ENCODE measurements around the gene TPSB2.
"Not testable (repeated sequence)": the region's sequence is repeated elsewhere in the genome, so short reads cannot be mapped to it uniquely, and the experiment has no call there.

Gene TPSB2

DNA sequence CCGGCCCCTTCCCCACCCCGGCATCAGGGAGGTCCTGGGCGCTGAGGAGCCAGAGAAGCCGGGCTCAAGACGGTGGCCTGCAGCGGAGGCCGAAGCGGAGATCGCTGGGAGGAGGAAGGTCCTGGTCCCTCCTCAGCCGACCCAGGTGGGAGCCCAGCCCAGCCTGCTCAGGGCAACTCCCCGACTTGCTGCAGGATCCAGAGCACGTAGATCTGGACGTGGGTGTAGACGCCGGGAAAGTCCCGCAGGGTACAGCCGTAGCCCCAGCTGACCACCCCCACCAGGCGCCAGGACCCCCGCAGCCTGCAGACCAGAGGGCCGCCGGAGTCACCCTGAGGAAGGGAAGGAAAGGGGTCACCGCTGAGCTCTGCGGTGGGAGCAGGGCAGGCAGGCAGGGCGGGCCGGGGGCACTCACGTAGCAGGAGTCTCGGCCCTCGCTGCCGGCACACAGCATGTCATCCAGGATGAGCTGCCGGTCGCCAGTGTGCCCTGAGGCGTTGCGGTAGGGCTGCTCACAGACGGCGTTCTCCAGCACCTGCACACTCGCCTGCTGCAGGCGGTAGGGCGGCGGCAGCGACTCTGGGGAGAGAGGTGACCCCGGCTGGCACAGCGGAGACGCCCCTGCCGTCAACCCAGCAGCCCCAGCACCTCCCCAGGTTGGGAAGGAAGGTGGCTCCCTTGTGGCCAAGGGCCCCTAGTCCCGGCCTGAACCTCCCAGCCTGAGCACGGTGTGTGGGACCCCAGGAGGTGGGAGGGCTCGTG lies 31.3 kb upstream of the TPSB2 start:
- no peak for DNase-seq

DNA sequence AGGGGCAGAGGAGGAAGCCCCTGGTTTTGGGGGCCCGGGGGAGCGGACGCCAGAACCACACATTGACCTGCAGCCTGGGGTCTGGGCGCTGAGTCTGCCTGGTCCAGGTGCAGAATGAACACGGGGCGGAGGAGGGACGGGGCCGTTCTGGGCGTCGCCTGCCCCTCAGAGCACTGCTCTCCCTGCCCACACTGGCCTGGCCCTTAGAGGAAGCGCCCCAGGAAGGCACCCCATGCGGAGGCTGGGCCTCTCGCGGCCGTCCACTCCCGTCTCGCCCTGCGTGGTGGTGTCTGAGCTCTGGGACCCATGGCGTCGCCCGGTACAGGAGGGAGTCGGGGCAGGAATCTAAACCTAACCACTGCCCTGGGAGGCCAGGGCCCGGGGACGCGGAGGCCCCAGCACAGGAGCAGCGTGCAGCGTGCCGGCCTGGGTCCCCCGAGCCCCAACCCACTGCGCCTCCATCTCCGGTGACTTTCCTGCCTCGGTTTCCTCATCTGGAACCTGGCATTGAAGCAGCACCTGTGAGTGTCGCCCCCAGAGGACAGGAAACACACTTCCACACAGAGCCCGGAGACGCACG lies 30.2 kb upstream of the TPSB2 start:
- DNase-seq: no peak

DNA sequence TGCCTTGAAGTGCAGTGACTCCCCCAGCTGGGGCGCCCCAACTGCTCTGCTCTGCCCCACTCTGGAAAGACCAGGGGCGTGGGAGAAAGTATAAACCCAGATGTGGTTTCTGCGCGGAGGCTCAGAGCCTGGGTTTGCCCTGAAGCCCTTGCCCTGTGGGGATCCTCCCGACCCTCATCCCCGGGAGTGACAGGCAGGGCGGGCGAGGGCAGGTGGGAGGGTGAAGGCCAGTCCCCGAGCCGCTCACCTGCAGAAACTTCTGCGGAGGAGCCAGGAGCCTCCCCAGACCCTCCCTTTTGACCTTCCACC lies 29.7 kb upstream of the TPSB2 start:
- no peak for DNase-seq

DNA sequence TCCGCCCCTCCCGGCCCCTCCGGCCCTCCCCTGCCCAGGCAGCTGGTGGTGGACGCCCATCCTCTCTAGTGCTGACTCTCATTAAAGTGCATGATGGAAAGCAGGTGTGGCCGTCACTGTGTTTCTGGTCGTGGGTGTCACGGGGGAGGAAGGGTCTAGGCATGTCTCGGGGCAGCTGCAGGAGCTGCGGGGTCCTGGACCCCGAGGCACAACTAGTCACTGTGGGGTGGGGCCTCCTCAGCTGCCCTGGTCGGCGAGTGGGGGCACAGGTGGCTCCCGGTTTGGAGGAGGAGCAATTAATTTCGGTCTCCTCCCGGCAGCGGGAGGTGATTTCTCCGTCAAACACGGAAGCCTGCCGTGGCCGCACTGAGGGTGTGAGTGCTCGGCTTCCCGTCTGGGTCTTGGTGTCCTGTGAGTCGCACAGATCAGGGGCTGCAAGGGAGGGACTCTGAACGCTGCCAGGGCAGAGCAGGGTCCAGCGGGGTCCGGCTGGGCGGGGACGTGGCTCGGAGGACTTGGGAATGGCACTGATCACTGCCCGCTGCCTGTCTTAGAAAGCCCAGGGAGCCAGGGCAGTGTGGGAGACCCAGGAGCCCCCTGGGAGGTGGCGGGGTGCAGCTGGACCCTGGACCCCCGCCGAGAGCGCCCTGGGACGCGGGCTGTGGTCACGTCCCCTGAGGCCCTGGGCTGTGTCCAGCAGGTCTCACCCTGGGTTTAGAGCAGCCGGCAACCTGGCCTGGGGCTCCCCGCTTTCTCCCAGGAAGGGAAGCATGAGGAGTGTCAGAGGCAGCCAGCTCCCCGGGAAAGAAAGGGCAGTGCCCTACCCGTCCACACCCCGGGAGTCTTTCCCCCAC lies 29.1 kb upstream of the TPSB2 start:
- DNase-seq: peak; percentile 14

DNA sequence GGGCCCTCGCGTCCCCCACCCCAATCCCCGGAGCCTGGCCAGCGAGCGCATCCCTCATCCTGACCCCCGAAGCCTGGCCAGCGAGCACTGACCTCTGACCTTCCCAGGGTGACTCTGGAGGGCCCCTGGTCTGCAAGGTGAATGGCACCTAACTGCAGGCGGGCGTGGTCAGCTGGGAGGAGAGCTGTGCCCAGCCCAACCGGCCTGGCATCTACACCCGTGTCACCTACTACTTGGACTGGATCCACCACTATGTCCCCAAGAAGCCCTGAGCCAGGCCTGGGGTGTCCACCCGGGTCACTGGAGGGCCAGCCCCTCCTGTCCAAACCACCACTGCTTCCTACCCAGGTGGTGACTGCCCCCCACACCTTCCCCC lies 28.2 kb upstream of the TPSB2 start:
- no peak for DNase-seq

DNA sequence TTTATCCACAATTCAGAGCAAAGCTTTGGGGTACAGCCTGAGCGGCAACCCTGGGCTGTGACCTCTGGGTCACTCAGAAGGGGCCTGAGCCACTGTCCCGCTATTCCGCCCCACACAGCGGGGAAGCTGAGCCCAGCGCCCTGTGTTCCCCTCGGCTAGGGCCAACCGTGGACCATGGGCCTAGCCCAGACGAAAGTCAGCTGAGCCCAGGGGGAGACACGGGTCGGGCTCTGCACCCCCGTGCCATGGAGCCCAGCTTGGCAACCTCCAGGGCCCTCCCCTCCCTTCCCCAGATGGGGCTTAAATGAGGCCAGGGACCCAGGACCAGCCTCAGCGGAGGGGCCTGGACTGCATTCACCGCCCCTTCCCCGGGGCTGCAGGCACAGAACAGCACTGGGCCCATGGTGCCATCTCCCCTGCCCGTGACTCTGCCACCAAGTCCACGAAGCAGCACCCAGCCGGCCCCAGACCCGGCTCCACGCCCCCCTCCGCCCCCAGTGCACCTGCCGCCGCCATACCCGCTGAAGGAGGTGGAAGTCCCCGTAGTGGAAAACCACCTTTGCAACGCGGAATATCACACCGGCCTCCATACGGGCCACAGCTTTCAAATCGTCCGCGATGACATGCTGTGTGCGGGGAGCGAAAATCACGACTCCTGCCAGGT lies 27.7 kb upstream of the TPSB2 start:
- DNase-seq: no peak

DNA sequence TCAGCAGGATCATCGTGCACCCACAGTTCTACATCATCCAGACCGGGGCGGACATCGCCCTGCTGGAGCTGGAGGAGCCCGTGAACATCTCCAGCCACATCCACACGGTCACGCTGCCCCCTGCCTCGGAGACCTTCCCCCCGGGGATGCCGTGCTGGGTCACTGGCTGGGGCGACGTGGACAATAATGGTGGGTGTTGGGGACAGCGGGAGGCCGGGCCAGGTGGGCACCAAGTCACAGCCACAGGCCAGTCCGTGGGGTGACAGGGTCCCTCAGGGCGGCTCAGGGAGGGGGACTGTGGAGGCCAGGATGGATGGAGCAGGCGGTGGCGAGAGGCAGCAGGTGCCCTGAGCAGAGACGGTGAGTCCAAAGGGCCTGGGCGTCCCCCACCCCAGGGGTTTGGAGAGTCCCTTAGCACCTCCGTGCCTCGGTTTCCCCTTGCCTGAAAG lies 26.9 kb upstream of the TPSB2 start:
- DNase-seq: no peak

DNA sequence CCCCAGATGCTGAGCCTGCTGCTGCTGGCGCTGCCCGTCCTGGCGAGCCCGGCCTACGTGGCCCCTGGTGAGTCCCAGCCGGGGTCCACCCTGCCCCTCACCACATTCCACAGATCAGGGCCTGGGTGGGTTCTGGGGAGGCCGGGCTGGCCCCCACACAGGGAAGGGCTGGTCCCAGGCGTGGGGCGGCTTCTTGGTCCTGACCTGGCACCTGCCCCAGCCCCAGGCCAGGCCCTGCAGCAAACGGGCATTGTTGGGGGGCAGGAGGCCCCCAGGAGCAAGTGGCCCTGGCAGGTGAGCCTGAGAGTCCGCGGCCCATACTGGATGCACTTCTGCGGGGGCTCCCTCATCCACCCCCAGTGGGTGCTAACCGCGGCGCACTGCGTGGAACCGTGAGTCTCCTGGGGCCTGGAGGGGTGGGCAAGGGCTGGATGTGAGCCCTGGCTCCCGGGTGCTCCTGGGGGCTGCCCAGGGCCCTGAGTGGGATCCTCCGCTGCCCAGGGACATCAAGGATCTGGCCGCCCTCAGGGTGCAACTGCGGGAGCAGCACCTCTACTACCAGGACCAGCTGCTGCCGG lies 26.4 kb upstream of the TPSB2 start:
- DNase-seq: not testable (repeated sequence)

DNA sequence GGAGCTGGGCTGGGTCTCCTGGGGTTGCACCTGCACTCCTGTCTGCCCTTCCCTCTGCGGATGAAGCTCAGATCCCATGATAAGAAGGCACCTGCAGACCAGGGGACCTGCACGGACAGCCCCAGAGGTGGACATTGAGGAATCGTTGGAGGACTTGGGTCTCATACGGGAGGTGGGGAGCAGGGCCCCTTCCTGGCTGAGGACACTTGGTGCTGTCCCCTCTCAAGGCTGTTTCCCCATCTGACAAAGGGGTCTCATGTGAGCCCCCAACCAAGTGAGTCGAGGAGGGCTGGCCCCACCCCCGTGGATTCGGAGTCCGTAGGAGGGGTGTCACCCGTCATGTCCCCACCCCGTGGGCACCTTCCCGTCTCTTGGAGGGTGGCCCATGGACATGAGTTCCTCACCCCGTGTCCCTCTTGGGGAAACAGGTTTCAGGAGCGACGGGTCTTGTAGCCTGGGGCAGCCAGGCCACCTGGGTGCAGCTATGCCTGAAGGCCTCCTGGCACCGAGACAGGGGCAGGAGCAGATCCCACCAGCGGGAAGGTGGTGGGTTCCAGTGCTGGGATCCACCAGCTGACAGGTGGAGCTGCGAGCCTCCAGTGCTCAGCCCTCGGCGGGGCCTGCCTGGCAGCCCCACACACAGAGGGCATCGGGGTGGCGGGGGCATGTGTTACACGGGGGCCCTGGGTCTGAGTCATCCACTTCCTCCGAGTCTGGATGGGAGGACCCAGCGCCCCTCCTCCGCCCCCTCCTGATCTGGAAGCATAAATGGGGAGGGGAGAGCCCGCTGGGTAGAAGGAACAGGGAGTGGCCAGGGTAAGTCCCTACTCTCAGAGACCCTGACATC lies 25.5 kb upstream of the TPSB2 start, which contains the start of gene TPSD1:
TSS of gene TPSD1 (plus strand) at position 794 of the 847 bp plus-strand sequence. CDS start 212 bp downstream, outside the sequence.
- not testable (repeated sequence) for DNase-seq

DNA sequence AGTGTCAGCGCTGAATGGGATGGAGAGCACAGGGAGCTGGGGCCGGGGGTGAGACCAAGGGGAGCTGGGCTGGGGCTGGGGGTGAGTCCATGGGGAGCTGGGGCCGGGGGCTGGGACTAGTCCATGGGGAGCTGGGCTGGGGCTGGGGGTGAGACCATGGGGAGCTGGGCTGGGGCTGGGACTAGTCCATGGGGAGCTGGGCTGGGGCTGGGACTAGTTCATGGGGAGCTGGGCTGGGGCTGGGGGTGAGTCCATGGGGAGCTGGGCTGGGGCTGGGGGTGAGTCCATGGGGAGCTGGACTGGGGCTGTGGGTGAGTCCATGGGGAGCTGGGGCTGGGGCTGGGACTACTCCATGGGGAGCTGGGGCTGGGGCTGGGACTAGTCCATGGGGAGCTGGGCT lies 24.8 kb upstream of the TPSB2 start:
- not testable (repeated sequence) for DNase-seq

DNA sequence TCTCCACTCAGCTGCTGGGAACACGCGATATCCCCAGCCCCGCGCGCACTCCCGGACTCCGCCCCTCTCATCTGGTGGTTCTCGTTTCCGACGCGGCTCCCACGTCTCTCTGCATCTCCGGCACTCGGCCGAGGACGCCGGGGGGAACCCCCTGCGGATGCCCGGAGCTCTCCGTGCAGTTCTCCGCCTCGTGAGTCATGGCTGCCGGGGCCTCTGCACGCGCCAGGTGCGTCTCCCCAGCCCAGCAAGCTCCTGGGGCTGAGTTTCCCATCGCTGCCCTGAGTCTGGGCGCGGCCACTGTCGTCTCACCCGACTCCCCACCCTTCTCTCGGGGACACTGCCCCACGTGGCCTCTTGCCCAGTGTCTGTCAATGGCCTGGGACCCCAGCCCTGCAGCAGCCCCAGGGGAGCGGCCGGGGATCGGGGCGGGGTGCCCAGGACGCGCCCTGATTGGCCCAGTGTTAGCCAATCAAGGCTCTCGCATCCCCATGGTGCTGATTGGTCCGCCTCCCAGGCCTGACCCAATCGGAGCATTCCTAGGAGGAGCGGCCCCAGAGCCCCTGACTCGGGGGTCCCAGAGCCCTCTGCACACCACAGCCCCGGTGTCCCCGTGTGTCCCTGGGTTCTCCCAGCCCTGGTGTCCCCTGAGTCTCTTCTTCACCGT lies 23.8 kb upstream of the TPSB2 start:
- not testable (repeated sequence) for DNase-seq

DNA sequence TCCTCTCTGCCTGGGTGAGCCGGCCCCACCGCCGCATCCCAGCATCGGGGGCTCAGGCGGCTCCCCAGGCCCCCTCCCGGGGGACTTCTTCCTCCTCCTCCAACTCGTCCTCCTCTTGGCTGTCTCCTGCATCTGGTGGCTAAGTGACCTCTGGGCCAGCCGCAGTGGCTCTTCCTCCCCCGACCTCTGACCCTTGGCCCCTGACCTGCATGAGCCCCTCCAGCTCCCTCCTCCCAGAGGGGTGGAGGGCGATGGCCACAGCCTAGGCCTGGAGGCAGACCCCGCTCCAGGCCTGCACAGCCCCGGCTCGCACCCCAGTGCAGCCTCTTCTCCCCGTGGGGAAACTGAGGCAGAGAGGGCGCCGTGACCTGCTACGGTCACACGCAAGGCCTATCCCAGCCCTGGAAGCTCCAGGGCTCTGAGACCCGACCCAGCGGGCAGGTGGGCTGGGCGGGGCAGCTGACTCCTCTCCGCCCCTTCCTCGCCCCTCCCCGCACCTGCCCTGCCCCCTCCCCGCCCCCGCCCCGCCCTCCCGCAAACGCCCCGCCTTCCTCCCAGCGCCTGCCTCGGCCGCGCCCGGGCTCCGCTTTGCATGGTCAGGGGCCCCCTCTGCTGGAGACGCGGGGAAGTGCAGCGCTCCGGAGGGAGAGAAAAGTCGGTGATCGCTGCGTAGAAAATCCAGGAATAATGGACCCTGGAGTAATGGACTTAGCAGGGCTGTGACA lies 19.2 kb upstream of the TPSB2 start:
- not testable (repeated sequence) for DNase-seq

DNA sequence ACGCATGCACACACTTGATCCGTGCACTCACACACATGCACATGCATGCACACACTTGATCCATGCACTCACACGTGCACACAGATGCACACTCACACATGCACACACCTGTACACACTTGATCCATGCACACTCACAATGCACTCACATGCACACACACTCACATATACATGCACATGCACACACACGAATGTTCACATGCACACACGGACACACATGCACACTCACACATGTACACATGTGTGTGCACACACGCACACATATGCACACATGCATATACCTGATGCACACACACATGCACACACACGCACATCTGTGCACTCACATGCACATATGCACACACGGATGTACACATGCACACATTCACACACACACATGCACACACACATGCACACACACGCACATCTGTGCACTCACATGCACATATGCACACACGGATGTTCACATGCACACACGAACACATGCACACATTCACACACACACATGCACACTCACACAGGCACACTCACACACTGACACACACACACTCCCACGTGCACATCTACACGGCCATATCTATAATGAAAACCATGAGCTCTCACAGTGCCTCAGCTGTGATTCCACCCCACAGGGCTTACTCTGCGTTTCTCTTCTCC lies 18.0 kb upstream of the TPSB2 start:
- DNase-seq: not testable (repeated sequence)

DNA sequence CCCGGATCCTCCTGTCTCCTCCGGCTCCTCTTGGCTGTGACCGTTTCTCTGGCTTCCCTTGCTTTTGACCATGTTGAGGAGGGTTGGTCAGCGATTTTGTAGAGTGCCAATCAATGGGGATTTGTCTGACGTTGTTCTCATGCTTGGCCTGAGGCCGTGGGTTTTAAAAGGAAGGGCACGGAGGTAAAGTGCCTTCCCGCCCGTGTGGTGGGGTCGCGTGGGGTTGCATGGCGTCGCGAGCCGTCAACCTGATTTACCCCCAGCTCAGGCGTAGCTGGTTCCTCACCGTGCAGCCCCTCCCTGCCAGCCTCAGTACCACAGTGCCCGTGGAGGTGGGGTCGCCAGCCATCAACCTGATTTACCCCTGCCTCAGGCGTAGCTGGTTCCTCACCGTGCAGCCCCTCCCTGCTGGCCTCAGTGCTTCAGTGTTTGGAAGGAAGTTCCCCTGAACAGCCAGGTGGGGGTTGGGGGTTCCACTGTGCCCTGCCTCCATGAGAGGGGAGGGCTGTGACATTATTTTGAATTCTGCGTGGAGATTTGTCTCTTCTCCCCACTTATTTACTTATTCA lies 15.6 kb upstream of the TPSB2 start:
- no peak for DNase-seq

DNA sequence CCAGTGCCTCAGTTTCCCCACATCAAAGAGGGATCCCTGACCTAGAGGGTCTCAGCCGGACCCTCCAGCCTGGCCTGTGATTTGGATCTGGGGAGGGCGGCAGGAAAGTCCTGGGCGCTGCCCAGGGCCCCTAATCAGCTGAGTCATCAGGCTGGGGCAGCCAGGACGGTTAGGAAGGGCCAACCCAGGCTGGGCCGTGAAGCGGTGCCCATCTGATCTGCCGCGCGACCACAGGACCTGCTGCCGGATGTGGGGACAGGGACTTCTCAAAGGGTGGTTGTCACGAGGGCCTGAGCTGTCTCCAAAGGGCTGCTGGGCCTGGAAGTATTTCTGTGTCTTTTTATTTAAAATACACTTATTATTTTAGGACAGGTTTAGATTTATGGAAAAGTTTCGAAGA lies 14.9 kb upstream of the TPSB2 start:
- no peak for DNase-seq

DNA sequence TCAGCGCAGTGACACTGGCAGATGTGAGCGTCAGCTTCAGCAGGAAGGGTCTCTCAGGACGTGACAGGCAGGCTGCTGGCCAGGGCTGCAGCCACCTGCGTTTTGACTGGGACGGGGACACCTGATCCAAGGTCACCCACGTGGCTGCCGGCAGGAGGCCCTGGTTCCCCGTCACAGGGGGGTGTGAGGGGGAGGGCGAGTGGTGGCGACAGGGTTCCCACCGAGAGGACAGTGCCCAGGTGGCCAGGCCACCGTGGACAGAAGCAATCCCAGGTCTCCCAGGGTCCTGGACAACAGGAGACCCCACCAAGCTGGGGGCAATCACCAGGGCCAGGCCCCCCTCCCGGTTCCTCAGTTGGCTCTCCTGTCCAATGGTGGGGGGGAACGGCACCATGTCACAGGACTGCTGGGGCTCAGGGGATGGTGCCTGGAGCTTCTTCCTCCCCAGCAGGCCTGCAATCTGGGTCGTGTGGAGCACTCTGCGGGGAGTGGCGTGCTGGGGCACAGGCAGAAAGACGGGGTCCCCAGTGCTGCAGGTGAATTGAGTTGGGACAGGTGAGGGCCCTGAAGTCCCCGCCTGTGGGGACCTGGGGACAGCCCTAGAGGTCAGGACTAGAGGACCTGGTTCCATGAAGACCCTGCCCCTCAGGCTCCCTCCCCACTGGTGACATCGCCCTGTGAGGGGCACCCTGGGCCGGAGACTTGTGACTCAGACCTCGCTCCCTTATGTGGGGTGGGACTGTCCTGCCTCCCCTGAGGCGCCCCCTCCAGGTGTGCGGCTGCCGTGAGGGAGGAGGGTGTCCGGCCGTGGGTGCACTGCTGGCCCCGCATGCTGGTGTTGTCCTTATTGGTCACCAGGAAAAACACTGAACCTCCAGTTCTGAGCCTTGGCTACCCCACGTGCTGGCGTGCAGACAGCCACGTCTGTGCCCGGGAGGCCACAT lies 14.2 kb upstream of the TPSB2 start:
- not testable (repeated sequence) for DNase-seq

DNA sequence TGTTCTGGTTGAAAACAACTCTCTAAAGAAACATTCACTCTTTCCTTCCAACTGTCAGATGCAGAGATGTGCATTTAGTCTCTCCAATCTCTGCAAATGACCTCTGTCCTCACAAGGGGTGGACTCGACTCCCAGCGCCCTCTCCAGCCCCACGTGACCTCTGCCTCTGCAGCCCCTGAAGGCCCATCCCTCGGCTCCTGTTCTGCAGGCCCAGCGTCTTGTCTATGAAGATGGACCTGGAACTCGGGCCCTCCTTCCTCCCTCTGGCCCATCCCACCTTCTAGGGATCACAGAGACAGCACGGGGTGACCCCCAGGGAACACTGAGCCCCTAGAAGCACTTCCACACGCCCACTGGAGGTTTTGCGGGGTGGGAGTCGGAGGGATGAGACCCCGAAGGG lies 13.4 kb upstream of the TPSB2 start:
- DNase-seq: not testable (repeated sequence)

DNA sequence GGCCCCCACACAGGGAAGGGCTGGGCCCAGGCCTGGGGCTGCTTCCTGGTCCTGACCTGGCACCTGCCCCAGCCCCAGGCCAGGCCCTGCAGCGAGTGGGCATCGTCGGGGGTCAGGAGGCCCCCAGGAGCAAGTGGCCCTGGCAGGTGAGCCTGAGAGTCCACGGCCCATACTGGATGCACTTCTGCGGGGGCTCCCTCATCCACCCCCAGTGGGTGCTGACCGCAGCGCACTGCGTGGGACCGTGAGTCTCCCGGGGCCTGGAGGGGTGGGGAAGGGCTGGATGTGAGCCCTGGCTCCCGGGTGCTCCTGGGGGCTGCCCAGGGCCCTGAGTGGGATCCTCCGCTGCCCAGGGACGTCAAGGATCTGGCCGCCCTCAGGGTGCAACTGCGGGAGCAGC lies 11.1 kb upstream of the TPSB2 start:
- DNase-seq: not testable (repeated sequence)
